GM18511 (cell line): ENCODE data around the gene SLC45A3.
"Not testable (repeated sequence)": the region's sequence is repeated elsewhere in the genome, so short reads cannot be mapped to it uniquely, and the experiment has no call there.

Experiments used
- ATAC-seq: cut with Tn5 transposase; IDR thresholded peaks from one replicate; pipeline ENCODE4 v1.9.1; 2021; ENCODE audit warnings: mild to moderate bottlenecking, moderate library complexity; ENCODE audit not compliant: unreplicated experiment

SLC45A3 gene

GRCh38 chr1:205639567-205639966 is 40.7 kb downstream of the SLC45A3 start:
- ATAC-seq, result no peak

- no peak for ATAC-seq
These were observed 42.3 kb downstream of the SLC45A3 start for GRCh38 chr1:205637854-205638468.

- ATAC-seq, result no peak
These were observed 43.6 kb downstream of the SLC45A3 start for GRCh38 chr1:205636732-205637131.

- not testable (repeated sequence) for ATAC-seq
These were observed 44.2 kb downstream of the SLC45A3 start for GRCh38 chr1:205636138-205636530.

GRCh38 chr1:205633421-205633976 is 46.8 kb downstream of the SLC45A3 start:
- no peak for ATAC-seq

- ATAC-seq, result no peak
These were observed 47.6 kb downstream of the SLC45A3 start for GRCh38 chr1:205632669-205633169.

GRCh38 chr1:205631768-205632668 is 48.3 kb downstream of the SLC45A3 start, which contains the start of gene ELK4:
ELK4 (minus strand) TSS chr1:205632011; CDS start chr1:205623882, 8,129 bp downstream.
- ATAC-seq, result peak; percentile 83

GRCh38 chr1:205631010-205631767 is 49.1 kb downstream of the SLC45A3 start:
- peak; percentile 67 for ATAC-seq

- no peak for ATAC-seq
These were observed 49.7 kb downstream of the SLC45A3 start for GRCh38 chr1:205630651-205631009.

- no peak for ATAC-seq
These were observed 50.1 kb downstream of the SLC45A3 start for GRCh38 chr1:205630241-205630640.

GRCh38 chr1:205629751-205630150 is 50.6 kb downstream of the SLC45A3 start:
- ATAC-seq, result no peak

- ATAC-seq, result no peak
These were observed 52.4 kb downstream of the SLC45A3 start for GRCh38 chr1:205627956-205628355.

GRCh38 chr1:205626216-205626615 is 54.1 kb downstream of the SLC45A3 start:
- no peak for ATAC-seq

- no peak for ATAC-seq
These were observed 56.7 kb downstream of the SLC45A3 start for GRCh38 chr1:205623646-205624045.

- no peak for ATAC-seq
These were observed 60.0 kb downstream of the SLC45A3 start for GRCh38 chr1:205620269-205620668.

GRCh38 chr1:205619376-205619775 is 60.9 kb downstream of the SLC45A3 start:
- ATAC-seq, result no peak

- ATAC-seq, result peak; percentile 72
These were observed 63.6 kb downstream of the SLC45A3 start for GRCh38 chr1:205616563-205617293.

GRCh38 chr1:205615789-205616188 is 64.5 kb downstream of the SLC45A3 start:
- ATAC-seq, result no peak

- ATAC-seq, result no peak
These were observed 66.4 kb downstream of the SLC45A3 start for GRCh38 chr1:205613854-205614412.

- no peak for ATAC-seq
These were observed 67.8 kb downstream of the SLC45A3 start for GRCh38 chr1:205612556-205612955.
